GM18873 (cell line): ENCODE measurements around the gene CSKMT.
"Not testable (repeated sequence)": the region's sequence is repeated elsewhere in the genome, so short reads cannot be mapped to it uniquely, and the experiment has no call there.

Experiments used
- ATAC-seq: cut with Tn5 transposase; IDR thresholded peaks from one replicate; pipeline ENCODE4 v1.9.1; 2021; ENCODE audit warnings: mild to moderate bottlenecking, moderate library complexity, moderate number of reproducible peaks; ENCODE audit not compliant: unreplicated experiment, low FRiP score

CSKMT gene

GRCh38 chr11:62682518-62682917 lies 17.4 kb downstream of the CSKMT start:
- ATAC-seq = no peak

DNA sequence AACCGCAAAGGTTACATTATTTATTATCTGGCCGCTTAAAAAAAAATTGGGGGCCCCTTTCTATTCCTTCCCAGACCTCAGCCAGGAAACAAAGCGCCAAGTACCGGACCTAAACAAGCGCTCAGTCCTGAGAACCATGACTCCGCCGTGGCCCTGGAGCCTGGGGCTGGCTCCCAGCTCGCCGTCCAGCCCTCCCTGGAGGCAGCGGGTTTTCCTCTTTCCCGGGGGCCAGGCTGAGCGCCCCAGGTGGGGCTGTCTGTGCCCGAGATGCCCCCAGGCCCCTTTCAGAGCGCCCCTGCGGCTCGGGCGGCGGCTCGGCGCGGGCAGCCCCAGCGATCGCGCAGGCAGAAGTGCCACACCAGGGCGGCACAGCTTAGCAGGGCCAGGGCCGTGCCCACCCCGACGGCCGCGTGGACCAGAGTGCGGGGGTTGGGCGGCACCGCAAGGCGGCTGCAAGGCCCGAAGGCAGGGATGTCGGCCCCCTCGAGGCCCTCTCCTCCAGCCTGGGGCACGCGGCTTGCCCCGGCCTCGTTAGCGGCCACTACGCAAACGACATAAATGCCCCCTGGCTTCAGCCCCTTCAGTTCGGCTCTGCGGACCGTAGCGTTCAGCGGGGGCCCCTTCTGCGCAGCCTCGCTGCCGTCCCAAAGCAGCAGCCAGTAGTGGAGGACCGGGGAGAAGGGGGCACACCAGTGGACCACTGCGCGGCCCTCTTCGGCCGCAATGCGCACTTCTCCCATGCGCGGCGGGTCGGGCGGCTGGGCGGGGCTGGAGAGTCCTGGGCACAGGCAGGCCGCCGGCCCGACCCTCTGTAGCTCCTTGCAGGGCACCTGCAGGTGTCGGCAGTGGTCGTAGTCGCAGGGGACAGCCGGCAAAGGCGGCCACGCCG lies 22.6 kb downstream of the CSKMT start:
- no peak for ATAC-seq

DNA sequence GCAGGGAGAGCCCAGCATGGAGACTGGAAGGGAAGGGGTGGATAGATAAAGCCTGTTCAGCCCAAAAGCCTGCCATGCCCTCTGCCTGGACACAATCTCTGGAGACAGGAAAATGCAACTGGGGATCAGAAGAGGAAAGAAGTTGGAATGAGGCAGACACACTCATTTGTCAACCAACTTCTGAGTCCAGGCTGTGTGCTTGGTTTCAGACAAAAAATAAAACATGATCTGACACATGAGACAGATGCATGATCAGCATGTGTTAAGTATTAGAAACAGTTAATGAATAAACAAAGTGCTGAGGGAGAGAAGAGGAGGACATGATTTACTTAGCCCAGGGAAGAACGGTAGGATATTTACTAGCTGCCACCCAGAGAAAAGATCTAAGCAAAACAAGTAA lies 23.4 kb downstream of the CSKMT start:
- no peak for ATAC-seq

DNA sequence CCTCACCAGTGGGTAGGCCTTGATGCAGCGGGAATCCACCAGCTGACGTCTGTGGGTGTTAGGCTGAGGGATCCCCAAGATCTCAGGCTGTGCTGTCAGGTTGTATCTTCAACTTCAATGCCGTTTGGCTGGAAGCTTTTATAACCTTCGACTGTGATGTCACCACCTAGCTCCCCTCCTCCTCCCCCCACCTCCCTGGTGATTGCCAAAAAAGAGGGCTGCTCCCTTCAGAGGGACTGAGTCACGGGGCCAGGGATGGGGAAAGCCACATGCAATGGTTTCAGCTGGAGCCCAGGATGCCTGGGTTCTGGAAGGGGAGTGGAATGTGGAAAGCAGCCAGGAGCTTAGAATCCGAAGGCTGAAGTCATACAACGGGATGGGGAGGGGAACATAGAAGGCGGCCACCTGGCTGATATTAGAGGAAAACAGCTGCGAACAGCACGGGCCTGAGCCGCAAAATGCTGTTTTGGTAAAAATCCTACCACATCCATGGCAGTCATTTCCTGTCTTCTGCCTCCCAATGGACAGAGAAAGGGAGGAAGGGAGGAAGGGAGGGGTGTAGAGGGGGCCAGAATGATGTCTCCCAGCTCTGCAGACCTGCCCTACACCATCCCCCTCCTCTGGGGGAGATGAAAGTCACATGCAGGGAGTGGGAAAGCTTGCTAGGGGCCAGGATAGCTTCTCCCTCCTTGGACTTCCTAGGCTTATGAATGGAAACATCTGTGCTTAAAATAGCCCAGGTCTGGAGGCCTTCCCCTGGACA lies 24.5 kb downstream of the CSKMT start, which contains the start of gene LRRN4CL:
LRRN4CL (minus strand) TSS at position 110 of the 763 bp plus-strand sequence. CDS start 1,022 bp downstream, outside the sequence.
- ATAC-seq = no peak

GRCh38 chr11:62693624-62694023 lies 28.5 kb downstream of the CSKMT start:
- not testable (repeated sequence) for ATAC-seq

GRCh38 chr11:62694455-62695167 lies 29.5 kb downstream of the CSKMT start:
- no peak for ATAC-seq

DNA sequence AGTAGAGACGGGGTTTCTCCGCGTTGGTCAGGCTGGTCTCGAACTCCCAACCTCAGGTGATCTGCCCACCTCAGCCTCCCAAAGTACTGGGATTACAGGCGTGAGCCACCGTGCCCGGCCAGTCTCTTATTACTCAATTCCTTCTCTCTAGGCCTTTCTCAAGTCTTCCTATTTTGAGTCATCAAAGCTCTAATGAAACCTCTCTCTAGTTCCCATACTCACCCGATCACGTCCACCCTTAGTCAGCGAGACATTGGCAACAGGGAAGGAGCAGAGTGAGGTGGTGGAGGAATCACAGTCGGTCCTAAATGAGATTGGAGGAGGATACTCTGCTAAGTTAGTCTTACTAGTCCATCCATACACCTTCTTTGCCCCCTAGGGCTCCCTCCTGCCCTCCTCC lies 37.1 kb downstream of the CSKMT start:
- no peak for ATAC-seq

DNA sequence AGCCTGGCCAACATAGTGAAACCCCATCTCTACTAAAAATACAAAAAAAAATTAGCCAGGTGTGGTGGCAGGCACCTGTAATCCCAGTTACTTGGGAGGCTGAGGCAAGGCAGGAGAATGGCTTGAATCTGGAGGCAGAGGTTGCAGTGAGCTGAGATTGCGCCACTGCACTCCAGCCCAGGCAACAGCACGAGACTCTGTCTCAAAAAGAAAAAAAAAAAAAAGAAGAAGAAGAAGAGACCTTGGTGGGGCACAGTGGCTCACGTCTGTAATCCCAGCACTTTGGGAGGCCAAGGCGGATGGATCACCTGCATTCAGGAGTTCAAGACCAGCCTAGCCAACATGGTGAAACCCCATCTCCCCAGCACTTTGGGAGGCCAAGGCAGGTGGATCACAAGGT lies 38.8 kb downstream of the CSKMT start:
- not testable (repeated sequence) for ATAC-seq

DNA sequence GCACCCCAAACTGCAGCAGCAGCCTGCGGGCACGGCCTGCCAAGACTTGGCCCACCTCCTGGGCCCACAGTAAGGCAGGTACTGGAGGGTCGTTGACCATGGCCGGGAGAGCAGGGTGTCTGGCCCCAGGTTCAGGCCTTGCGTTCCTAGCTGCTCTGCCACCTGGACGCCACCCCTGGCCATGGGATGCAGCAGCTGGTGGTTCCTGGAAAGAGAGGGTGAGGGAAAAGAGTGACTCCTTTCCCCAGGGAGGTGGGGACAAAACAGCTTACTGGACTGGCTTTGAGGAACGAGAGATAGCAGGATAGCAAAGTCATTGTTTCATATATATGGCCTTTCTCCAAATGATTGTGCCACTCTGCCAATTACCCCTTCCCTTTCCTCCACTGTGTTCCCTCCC lies 40.3 kb downstream of the CSKMT start:
- ATAC-seq = no peak

GRCh38 chr11:62705880-62706849 lies 41.1 kb downstream of the CSKMT start:
- peak; percentile 37 for ATAC-seq

GRCh38 chr11:62706850-62707247 lies 41.7 kb downstream of the CSKMT start:
- no peak for ATAC-seq

GRCh38 chr11:62707277-62707861 lies 42.3 kb downstream of the CSKMT start, which contains the start of the genes BSCL2 and GNG3:
BSCL2 (minus strand) TSS chr11:62707424; CDS start chr11:62707195, 229 bp downstream.
GNG3 (plus strand) TSS chr11:62707676; CDS start chr11:62708296, 620 bp downstream.
- ATAC-seq = no peak

GRCh38 chr11:62708392-62708791 lies 43.3 kb downstream of the CSKMT start:
- no peak for ATAC-seq

- ATAC-seq = no peak
These were observed 43.7 kb downstream of the CSKMT start for GRCh38 chr11:62708793-62709192.

DNA sequence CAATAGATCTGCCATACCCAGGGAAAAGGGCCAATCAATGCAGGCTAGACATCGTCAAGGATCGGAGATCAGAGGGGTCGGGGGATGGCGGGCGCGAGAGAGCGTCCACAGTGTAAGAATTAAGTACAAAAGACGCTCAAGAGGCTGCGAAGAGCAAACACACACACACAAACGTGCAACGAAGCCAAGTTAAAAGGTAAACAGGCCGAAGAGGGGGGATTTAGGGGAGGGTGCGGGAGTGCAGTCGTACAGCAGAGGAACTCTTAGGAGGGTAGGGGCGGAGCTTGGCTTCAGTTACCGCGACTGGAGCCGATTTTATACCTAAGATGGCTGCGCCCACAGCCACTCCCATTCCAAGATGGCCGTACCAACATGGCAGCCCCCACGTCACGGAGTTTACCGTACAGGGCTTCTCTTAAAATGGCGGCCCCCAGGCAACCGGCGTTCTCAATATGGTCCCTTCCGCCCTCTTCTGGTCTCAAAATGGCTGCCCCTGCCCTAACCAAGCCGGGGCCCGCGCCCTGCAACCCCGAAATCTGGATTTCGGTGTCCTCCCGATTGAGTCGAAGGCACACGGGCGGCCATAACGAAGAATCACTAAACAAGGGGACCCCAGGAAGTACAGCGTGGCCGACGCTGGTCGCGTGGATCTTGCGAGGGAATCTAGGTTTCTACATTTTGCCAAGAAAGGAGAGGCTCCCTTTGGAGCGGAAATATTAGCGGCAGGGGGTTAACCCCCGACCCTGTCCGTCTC lies 44.3 kb downstream of the CSKMT start:
- ATAC-seq = peak; percentile 65

- ATAC-seq = no peak
These were observed 44.9 kb downstream of the CSKMT start for GRCh38 chr11:62710001-62710345.

- no peak for ATAC-seq
These were observed 47.2 kb downstream of the CSKMT start for GRCh38 chr11:62712276-62712812.

- ATAC-seq = no peak
These were observed 47.7 kb downstream of the CSKMT start for GRCh38 chr11:62712861-62713260.
